HL-60 (cell line): ENCODE results near the gene MAPT.

ENCODE experiments used
- DNase-seq, 2 experiments: peaks; one replicate each; pipeline ENCODE4 v3.0.0-alpha.2; 2010 to 2020; ENCODE audit warnings: low read depth in 1 of 2, low spot score in 1 of 2
- H3K27ac ChIP-seq: fragments of 250-450 bp; sonication (Bioruptor Pico); replicated peaks from 2 replicates; pipeline ENCODE4 v1.5.1; 2020; ENCODE audit warnings: mild to moderate bottlenecking, moderate library complexity
- H3K27me3 ChIP-seq: fragments of 250-450 bp; sonication (Bioruptor Pico); 2 replicates; pipeline ENCODE4 v1.5.1; 2021; ENCODE audit warnings: mild to moderate bottlenecking, moderate library complexity; ENCODE audit not compliant: insufficient read depth, poor library complexity, severe bottlenecking
- H3K4me3 ChIP-seq: replicated peaks from 2 replicates; pipeline ENCODE4 v1.5.1; 2011; ENCODE audit warnings: mild to moderate bottlenecking, control low read depth, low read length; ENCODE audit not compliant: insufficient read depth
- GABPA ChIP-seq: IDR thresholded peaks from 2 replicates; pipeline ENCODE4 v1.6.1; 2012; ENCODE audit warnings: low read depth
- POLR2AphosphoS5 ChIP-seq: IDR thresholded peaks from 2 replicates; pipeline ENCODE4 v1.6.1; 2012; ENCODE audit warnings: low read depth
- REST ChIP-seq: IDR thresholded peaks from 2 replicates; pipeline ENCODE4 v1.6.1; 2012; ENCODE audit warnings: low read depth; ENCODE audit not compliant: insufficient replicate concordance
- SPI1 ChIP-seq: IDR thresholded peaks from 2 replicates; pipeline ENCODE4 v1.6.1; 2012; ENCODE audit warnings: low read depth, mild to moderate bottlenecking, borderline replicate concordance
- TF ChIP-seq, protein P1 (sequence below): IDR thresholded peaks from one replicate; pipeline ENCODE4 v1.5.1; 2011; ENCODE audit warnings: low read length, control low read depth, inconsistent platforms; ENCODE audit not compliant: insufficient read depth

The MAPT gene

DNA sequence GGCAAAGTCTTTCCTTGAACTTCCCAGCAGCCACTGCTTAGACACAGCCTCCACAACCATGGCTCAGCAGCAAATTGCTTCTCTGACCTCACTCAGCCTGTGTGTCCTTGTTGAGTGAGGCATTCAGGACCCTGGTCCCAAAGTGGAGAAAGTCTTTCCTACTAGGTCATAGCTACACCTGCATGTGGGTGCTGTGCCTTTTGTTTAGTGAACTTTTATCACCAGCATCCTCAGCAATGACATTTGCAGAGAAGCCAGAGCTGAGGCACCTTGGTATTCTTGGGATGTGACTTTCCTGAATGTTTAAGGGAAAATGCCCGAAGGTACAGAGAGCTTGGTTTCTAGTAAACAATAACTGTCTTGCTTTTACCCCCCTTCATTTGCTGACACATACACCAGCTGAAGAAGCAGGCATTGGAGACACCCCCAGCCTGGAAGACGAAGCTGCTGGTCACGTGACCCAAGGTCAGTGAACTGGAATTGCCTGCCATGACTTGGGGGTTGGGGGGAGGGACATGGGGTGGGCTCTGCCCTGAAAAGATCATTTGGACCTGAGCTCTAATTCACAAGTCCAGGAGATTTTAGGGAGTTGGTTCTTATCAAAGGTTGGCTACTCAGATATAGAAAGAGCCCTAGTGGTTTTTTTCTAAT, 83.7 kb downstream of the MAPT start:
- TF ChIP-seq GABPA, result no peak
- TF ChIP-seq REST, result no peak
- TF ChIP-seq, protein P1, sequence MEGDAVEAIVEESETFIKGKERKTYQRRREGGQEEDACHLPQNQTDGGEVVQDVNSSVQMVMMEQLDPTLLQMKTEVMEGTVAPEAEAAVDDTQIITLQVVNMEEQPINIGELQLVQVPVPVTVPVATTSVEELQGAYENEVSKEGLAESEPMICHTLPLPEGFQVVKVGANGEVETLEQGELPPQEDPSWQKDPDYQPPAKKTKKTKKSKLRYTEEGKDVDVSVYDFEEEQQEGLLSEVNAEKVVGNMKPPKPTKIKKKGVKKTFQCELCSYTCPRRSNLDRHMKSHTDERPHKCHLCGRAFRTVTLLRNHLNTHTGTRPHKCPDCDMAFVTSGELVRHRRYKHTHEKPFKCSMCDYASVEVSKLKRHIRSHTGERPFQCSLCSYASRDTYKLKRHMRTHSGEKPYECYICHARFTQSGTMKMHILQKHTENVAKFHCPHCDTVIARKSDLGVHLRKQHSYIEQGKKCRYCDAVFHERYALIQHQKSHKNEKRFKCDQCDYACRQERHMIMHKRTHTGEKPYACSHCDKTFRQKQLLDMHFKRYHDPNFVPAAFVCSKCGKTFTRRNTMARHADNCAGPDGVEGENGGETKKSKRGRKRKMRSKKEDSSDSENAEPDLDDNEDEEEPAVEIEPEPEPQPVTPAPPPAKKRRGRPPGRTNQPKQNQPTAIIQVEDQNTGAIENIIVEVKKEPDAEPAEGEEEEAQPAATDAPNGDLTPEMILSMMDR, result no peak
- no peak for TF ChIP-seq SPI1
- DNase-seq, result no peak

DNA sequence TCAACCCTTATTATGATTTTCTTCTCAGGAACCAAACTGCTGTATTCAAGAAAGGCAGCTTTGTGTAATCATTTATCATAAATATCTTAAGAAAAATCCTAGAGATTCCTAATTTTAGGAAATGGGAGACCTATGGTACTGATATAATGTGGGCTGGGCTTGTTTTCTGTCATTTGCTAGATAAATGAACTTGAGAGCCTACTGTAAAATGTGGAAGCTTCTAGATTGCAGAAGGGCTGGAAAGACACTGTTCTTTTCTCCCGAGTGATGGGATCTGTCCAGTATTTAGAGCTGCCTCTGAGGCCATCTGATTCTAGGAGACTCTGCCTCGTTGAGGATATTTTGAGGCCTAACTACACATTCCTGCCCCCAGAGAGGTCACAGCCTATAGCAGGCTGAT, 84.8 kb downstream of the MAPT start:
- Histone ChIP-seq H3K4me3 (no peak overlapping the region), H3K27ac (no peak overlapping the region), H3K27me3 (no peaks in the 10 kb centered on the region)
- TF ChIP-seq REST (no peak), POLR2AphosphoS5 (no peak), GABPA (no peak), SPI1 (no peak)
- TF ChIP-seq, protein P1, result no peak
- DNase-seq, result no peak

More for the DNA sequence above, 83.7 kb downstream of the MAPT start:
- Histone ChIP-seq H3K27me3 (no peaks in the 10 kb centered on the region), H3K4me3 (no peak overlapping the region), H3K27ac (no peak overlapping the region)

DNA sequence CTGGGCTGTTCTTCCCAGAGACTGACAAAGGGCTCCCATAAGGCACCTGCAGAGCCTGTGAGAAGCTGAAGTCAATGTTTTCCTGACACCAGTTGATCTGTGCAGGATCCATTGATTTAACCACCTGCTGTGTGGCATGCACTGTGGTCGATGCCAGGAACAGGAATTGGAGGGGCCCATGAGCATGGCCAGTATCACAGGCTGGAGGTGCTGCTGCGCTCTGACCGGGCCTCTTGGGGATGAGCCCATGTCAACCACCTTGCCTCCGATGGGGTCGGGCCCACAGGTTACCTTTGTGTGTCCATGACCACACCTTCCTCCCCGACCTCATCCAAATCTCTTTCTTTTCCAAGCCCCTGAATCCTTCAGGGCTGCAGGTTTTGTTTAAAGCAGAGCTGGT, 86.5 kb downstream of the MAPT start:
- TF ChIP-seq REST (no peak), POLR2AphosphoS5 (no peak), SPI1 (no peak), GABPA (no peak)
- TF ChIP-seq, protein P1, result no peak
- Histone ChIP-seq H3K27ac (no peak overlapping the region), H3K4me3 (no peak overlapping the region), H3K27me3 (no peaks in the 10 kb centered on the region)
- DNase-seq, result no peak
